H9 (cell line): ENCODE results near the gene MRPL44. TPM values are rescaled to one million over a fixed set of nuclear protein-coding genes. Genes with fewer than 3 reads are reported as not detected.

Source experiments
- DNase-seq: peaks from one replicate; pipeline ENCODE4 v3.0.0-alpha.2; 2017
- H2AFZ ChIP-seq: one replicate; pipeline ENCODE4 v1.6.1; 2013; ENCODE audit warnings: mild to moderate bottlenecking, low read length, control low read depth, moderate library complexity
- H2AK5ac ChIP-seq: 2 replicates; pipeline ENCODE4 v1.6.1; 2013; ENCODE audit warnings: low read length, control low read depth, mixed read lengths; ENCODE audit not compliant: insufficient read length
- H2BK120ac ChIP-seq: one replicate; pipeline ENCODE4 v1.6.1; 2013; ENCODE audit warnings: low read depth, mild to moderate bottlenecking, low read length, control low read depth, inconsistent platforms; ENCODE audit not compliant: poor library complexity, severe bottlenecking
- H2BK12ac ChIP-seq: 2 replicates; pipeline ENCODE4 v1.6.1; 2013; ENCODE audit warnings: low read length, control low read depth, mixed read lengths, low read depth; ENCODE audit not compliant: insufficient read length
- H2BK15ac ChIP-seq: 2 replicates; pipeline ENCODE4 v1.6.1; 2013; ENCODE audit warnings: low read depth, low read length, control low read depth
- H2BK20ac ChIP-seq: one replicate; pipeline ENCODE4 v1.6.1; 2013; ENCODE audit warnings: low read depth, mild to moderate bottlenecking, low read length, control low read depth, inconsistent platforms; ENCODE audit not compliant: poor library complexity, severe bottlenecking
- H2BK5ac ChIP-seq: 2 replicates; pipeline ENCODE4 v1.6.1; 2013; ENCODE audit warnings: low read length, control low read depth, mixed read lengths; ENCODE audit not compliant: insufficient read length
- H3K14ac ChIP-seq: 2 replicates; pipeline ENCODE4 v1.6.1; 2013; ENCODE audit warnings: low read length, control low read depth; ENCODE audit not compliant: insufficient read depth
- H3K18ac ChIP-seq: 2 replicates; pipeline ENCODE4 v1.6.1; 2013; ENCODE audit warnings: low read depth, mild to moderate bottlenecking, mixed read lengths, low read length, control low read depth; ENCODE audit not compliant: insufficient read length
- H3K23ac ChIP-seq: 2 replicates; pipeline ENCODE4 v1.6.1; 2013; ENCODE audit warnings: low read length, control low read depth, mixed read lengths, low read depth; ENCODE audit not compliant: insufficient read length
- H3K23me2 ChIP-seq: 2 replicates; pipeline ENCODE4 v1.6.1; 2013; ENCODE audit warnings: low read depth, mild to moderate bottlenecking, mixed read lengths, low read length, control low read depth; ENCODE audit not compliant: insufficient read length, poor library complexity, severe bottlenecking
- H3K27ac ChIP-seq: 2 replicates; pipeline ENCODE4 v1.5.1; 2013; ENCODE audit warnings: low read length, control low read depth, mixed read lengths, low read depth; ENCODE audit not compliant: insufficient read length
- H3K27me3 ChIP-seq: 2 replicates; pipeline ENCODE4 v1.6.1; 2013; ENCODE audit warnings: low read length, control low read depth, inconsistent platforms; ENCODE audit not compliant: insufficient read depth
- H3K4ac ChIP-seq: 2 replicates; pipeline ENCODE4 v1.6.1; 2013; ENCODE audit warnings: low read depth, mild to moderate bottlenecking, control low read depth, inconsistent platforms, low read length, moderate library complexity
- H3K4me1 ChIP-seq: 2 replicates; pipeline ENCODE4 v1.6.1; 2013; ENCODE audit warnings: low read length, control low read depth, inconsistent platforms; ENCODE audit not compliant: insufficient read depth
- H3K4me2 ChIP-seq: 2 replicates; pipeline ENCODE4 v1.6.1; 2013; ENCODE audit warnings: low read length, control low read depth, mixed read lengths; ENCODE audit not compliant: insufficient read length, insufficient read depth
- H3K56ac ChIP-seq: 2 replicates; pipeline ENCODE4 v1.6.1; 2013; ENCODE audit warnings: low read depth, mild to moderate bottlenecking, mixed read lengths, low read length, control low read depth; ENCODE audit not compliant: insufficient read length
- H3K79me1 ChIP-seq: 2 replicates; pipeline ENCODE4 v1.6.1; 2013; ENCODE audit warnings: low read depth, mild to moderate bottlenecking, moderate library complexity, low read length, control low read depth, inconsistent platforms; ENCODE audit not compliant: insufficient read depth, poor library complexity, severe bottlenecking
- H3K79me2 ChIP-seq: 2 replicates; pipeline ENCODE4 v1.6.1; 2013; ENCODE audit warnings: low read length, control low read depth, inconsistent platforms; ENCODE audit not compliant: insufficient read depth
- H3K9ac ChIP-seq: 2 replicates; pipeline ENCODE4 v1.6.1; 2013; ENCODE audit warnings: low read length, control low read depth, mixed read lengths; ENCODE audit not compliant: insufficient read length; ENCODE audit errors: extremely low read depth
- H3K9me3 ChIP-seq: one replicate; pipeline ENCODE4 v1.6.1; 2013; ENCODE audit warnings: low read depth, low read length, inconsistent platforms; ENCODE audit not compliant: control insufficient read depth
- H3T11ph ChIP-seq: one replicate; pipeline ENCODE4 v1.6.1; 2013; ENCODE audit warnings: mild to moderate bottlenecking, low read length, control low read depth, inconsistent platforms
- H4K20me1 ChIP-seq: one replicate; pipeline ENCODE4 v1.6.1; 2013; ENCODE audit not compliant: control insufficient read depth, insufficient read length, insufficient read depth
- H4K5ac ChIP-seq: 2 replicates; pipeline ENCODE4 v1.6.1; 2013; ENCODE audit warnings: low read depth, mild to moderate bottlenecking, mixed read lengths, low read length, control low read depth; ENCODE audit not compliant: insufficient read length
- H4K8ac ChIP-seq: replicated peaks from 2 replicates; pipeline ENCODE4 v1.6.1; 2013; ENCODE audit warnings: low read length, control low read depth, mixed read lengths, low read depth; ENCODE audit not compliant: insufficient read length
- H4K91ac ChIP-seq: 2 replicates; pipeline ENCODE4 v1.6.1; 2013; ENCODE audit warnings: low read depth, mild to moderate bottlenecking, moderate library complexity, mixed read lengths, low read length, control low read depth; ENCODE audit not compliant: insufficient read length
- H3K27ac Mint-ChIP-seq, 3 experiments: 2 replicates in 2 of 3; 3 replicates in 1 of 3; pipeline ENCODE4 v1.8.0; 2020 to 2021; ENCODE audit warnings: mixed read lengths in 3 of 3, mild to moderate bottlenecking in 1 of 3, moderate library complexity in 1 of 3
- H3K27me3 Mint-ChIP-seq: 2 replicates; pipeline ENCODE4 v1.8.0; 2021; ENCODE audit warnings: low read depth, mild to moderate bottlenecking, moderate library complexity, mixed read lengths
- H3K36me3 Mint-ChIP-seq, 3 experiments: 2 replicates in 2 of 3; 3 replicates in 1 of 3; pipeline ENCODE4 v1.8.0; 2020 to 2021; ENCODE audit warnings: low read depth in 3 of 3, mixed read lengths in 3 of 3; ENCODE audit not compliant: insufficient read depth in 1 of 3
- H3K4me1 Mint-ChIP-seq, 2 experiments: 2 replicates each; pipeline ENCODE4 v1.8.0; 2020; ENCODE audit warnings: mixed read lengths in 2 of 2
- H3K4me3 Mint-ChIP-seq, 2 experiments: 2 replicates in 1 of 2; 3 replicates in 1 of 2; pipeline ENCODE4 v1.8.0; 2020 to 2021; ENCODE audit warnings: mild to moderate bottlenecking in 2 of 2, mixed read lengths in 2 of 2, moderate library complexity in 1 of 2
- H3K9me3 Mint-ChIP-seq, 2 experiments: 2 replicates in 1 of 2; 3 replicates in 1 of 2; pipeline ENCODE4 v1.8.0; 2020; ENCODE audit warnings: mild to moderate bottlenecking in 2 of 2, mixed read lengths in 2 of 2, moderate library complexity in 1 of 2
- whole genome bisulfite sequencing: extraction: QIAGEN DNeasy Blood & Tissue Kit; methylation state at CpG from one replicate; pipeline ENCODE4 v1.1.7; 2013; ENCODE audit warnings: missing lambda C conversion rate, low lambda C conversion rate, mixed read lengths; ENCODE audit not compliant: insufficient read length; ENCODE audit errors: extremely low coverage; 5-methylcytosine and 5-hydroxymethylcytosine counted together
- total RNA-seq: library from RNA; stranded (reverse); gene quantifications from 2 replicates; pipeline ENCODE4 v1.2.1, GENCODE V29; 2021
- TF ChIP-seq, protein P1 (sequence below): fragments of 200-600 bp; sonication (generic); conservative IDR thresholded peaks from 3 replicates; pipeline ENCODE4 v1.8.0; 2021; ENCODE audit warnings: antibody characterized with exemption, mild to moderate bottlenecking

The MRPL44 gene
- total RNA-seq, 1 experiment from 2014 or later, result 46.1 TPM

DNA sequence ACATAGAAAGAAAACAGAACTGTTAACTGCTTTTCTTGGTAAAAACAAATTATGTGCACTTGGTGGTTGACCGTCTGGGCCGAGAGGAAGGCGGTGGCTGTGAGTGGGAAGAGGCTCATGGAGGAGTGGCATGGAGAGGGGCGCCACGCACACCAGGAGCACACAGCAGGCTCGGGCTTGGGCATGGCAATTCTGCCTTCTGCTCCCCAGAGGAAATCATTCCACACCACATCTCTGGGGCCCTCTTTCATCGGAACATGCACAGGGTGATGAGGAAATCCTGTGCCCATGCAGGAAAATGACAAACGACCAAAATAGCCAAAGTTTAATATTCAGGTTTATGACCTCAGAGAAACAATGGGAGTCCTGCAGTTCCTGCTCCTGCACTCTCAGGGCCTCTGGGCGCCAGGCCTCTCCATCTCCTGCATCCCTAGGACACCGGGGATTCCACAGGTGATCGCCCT, 38.6 kb upstream of the MRPL44 start:
- no peaks in the 10 kb centered on the region for H3K9me3 Mint-ChIP-seq
- Histone ChIP-seq H3K79me2 (peaks cover 8% of the 10 kb centered on the region; the same call in 1 of the 2 replicates), H2AFZ (no peak overlapping the region), H4K8ac (no peak overlapping the region), H3K9me3 (no peaks in the 10 kb centered on the region), H4K91ac (no peak overlapping the region), H3K4me1 (no peaks in the 10 kb centered on the region), H3K9ac (no peak overlapping the region), H3K14ac (no peak overlapping the region), H3K23ac (no peak overlapping the region), H3K56ac (no peak overlapping the region), H3K4me2 (no peak overlapping the region), H2BK5ac (no peak overlapping the region), H3K18ac (no peak overlapping the region), H2BK15ac (no peak overlapping the region), H3K27ac (no peak overlapping the region), H3K27me3 (no peaks in the 10 kb centered on the region), H2AK5ac (no peak overlapping the region), H3K79me1 (peaks cover 5% of the 10 kb centered on the region), H3K23me2 (no peaks in the 10 kb centered on the region), H4K5ac (no peak overlapping the region), H2BK120ac (no peak overlapping the region), H3K4ac (no peak overlapping the region), H4K20me1 (no peaks in the 10 kb centered on the region), H3T11ph (no peak overlapping the region), H2BK20ac (no peak overlapping the region), H2BK12ac (no peak overlapping the region)
- TF ChIP-seq, protein P1, sequence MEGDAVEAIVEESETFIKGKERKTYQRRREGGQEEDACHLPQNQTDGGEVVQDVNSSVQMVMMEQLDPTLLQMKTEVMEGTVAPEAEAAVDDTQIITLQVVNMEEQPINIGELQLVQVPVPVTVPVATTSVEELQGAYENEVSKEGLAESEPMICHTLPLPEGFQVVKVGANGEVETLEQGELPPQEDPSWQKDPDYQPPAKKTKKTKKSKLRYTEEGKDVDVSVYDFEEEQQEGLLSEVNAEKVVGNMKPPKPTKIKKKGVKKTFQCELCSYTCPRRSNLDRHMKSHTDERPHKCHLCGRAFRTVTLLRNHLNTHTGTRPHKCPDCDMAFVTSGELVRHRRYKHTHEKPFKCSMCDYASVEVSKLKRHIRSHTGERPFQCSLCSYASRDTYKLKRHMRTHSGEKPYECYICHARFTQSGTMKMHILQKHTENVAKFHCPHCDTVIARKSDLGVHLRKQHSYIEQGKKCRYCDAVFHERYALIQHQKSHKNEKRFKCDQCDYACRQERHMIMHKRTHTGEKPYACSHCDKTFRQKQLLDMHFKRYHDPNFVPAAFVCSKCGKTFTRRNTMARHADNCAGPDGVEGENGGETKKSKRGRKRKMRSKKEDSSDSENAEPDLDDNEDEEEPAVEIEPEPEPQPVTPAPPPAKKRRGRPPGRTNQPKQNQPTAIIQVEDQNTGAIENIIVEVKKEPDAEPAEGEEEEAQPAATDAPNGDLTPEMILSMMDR, result no peak
- peaks cover 7 to 12% of the 10 kb centered on the region in 2 experiments for H3K4me1 Mint-ChIP-seq
- H3K36me3 Mint-ChIP-seq, result peaks cover 15 to 28% (median 28%) of the 10 kb centered on the region in 3 experiments; a peak in 6 of 7 replicates
- no peaks in the 10 kb centered on the region for H3K27me3 Mint-ChIP-seq
- no peak for DNase-seq
- H3K4me3 Mint-ChIP-seq, result no peak overlapping the region
- H3K27ac Mint-ChIP-seq, result peak overlapping the region in 1 of 3 experiments; percentile 66; a peak in 2 of 7 replicates
- no CpG with 5 or more reads among the region's 11 CpGs for WGBS
